Left ventricle myocardium inferior (tissue), 1 donor: ENCODE data around the gene NOXO1. TPM values are rescaled to one million over a fixed set of nuclear protein-coding genes. Genes with fewer than 3 reads are reported as not detected.
"Not testable (repeated sequence)": the region's sequence is repeated elsewhere in the genome, so short reads cannot be mapped to it uniquely, and the experiment has no call there.

ENCODE experiments used
- DNase-seq: peaks from one replicate; pipeline ENCODE4 v3.0.0-alpha.2; 2020
- H3K27ac ChIP-seq: fragments of 200-600 bp; replicated peaks from 2 replicates; pipeline ENCODE4 v1.8.0; 2021
- H3K27me3 ChIP-seq: fragments of 200-600 bp; 2 replicates; pipeline ENCODE4 v1.8.0; 2021; ENCODE audit warnings: low read depth
- H3K36me3 ChIP-seq: fragments of 200-600 bp; 2 replicates; pipeline ENCODE4 v1.8.0; 2021
- H3K4me1 ChIP-seq: fragments of 200-600 bp; 2 replicates; pipeline ENCODE4 v1.8.0; 2021
- H3K4me3 ChIP-seq: fragments of 200-600 bp; 2 replicates; pipeline ENCODE4 v1.8.0; 2021; ENCODE audit warnings: mild to moderate bottlenecking, moderate library complexity
- H3K9me3 ChIP-seq: fragments of 200-600 bp; replicated peaks from 2 replicates; pipeline ENCODE4 v1.8.0; 2021
- CTCF ChIP-seq: fragments of 200-600 bp; IDR thresholded peaks from 2 replicates; pipeline ENCODE4 v1.8.0; 2021; ENCODE audit warnings: antibody characterized with exemption, mild to moderate bottlenecking, borderline replicate concordance
- intact Hi-C: fragments of 100-400 bp; cut with micrococcal nuclease; formaldehyde crosslinking; loops from one replicate; pipeline ENCODE4 v1.11.0; 2022
- total RNA-seq: library from RNA; stranded (reverse); fragmentation: NEBNext Ultra II Directional; extraction: Animal tissue kit (Norgen Biotek cat#: 25700); gene quantifications from one replicate; pipeline ENCODE4 v1.2.1, GENCODE V29; 2021
- donor health status: DM: no; HTN: yes; CAD: no; lungs with severe emphysema.

Gene NOXO1
- total RNA-seq, 1 donor from 2014 or later: not detected

GRCh38 chr16:1941162-1942046 lies 39.9 kb downstream of the NOXO1 start:
- no peak for DNase-seq
- Histone ChIP-seq H3K36me3 (peaks cover 39% of the 10 kb centered on the region), H3K27ac (peak overlapping the region; percentile 82), H3K4me1 (peaks cover 27% of the 10 kb centered on the region), H3K27me3 (no peaks in the 10 kb centered on the region), H3K9me3 (no peaks in the 10 kb centered on the region), H3K4me3 (peak overlapping the region; percentile 77)
- intact Hi-C loops: no loop called here
- TF ChIP-seq CTCF: no peak

GRCh38 chr16:1940273-1941161 lies 40.8 kb downstream of the NOXO1 start:
- intact Hi-C loops: no loop called here
- Histone ChIP-seq H3K4me3 (no peak overlapping the region), H3K36me3 (peaks cover 37% of the 10 kb centered on the region), H3K27ac (no peak overlapping the region), H3K27me3 (no peaks in the 10 kb centered on the region), H3K4me1 (peaks cover 27% of the 10 kb centered on the region), H3K9me3 (no peaks in the 10 kb centered on the region)
- DNase-seq: no peak
- no peak for TF ChIP-seq CTCF

GRCh38 chr16:1939833-1940232 lies 41.4 kb downstream of the NOXO1 start:
- intact Hi-C loops, H3K27me3 ChIP-seq, H3K4me3 ChIP-seq, DNase-seq, H3K9me3 ChIP-seq, H3K27ac ChIP-seq: not testable (repeated sequence)
- Histone ChIP-seq H3K4me1 (peaks cover 27% of the 10 kb centered on the region), H3K36me3 (peaks cover 37% of the 10 kb centered on the region)

GRCh38 chr16:1938910-1939309 lies 42.4 kb downstream of the NOXO1 start:
- peaks cover 37% of the 10 kb centered on the region for H3K36me3 ChIP-seq
- H3K9me3 ChIP-seq: no peaks in the 10 kb centered on the region
- H3K4me1 ChIP-seq: peaks cover 24% of the 10 kb centered on the region
- H3K4me3 ChIP-seq: no peak overlapping the region
- no peak for DNase-seq
- no peak for TF ChIP-seq CTCF
- H3K27ac ChIP-seq: no peak overlapping the region
- no peaks in the 10 kb centered on the region for H3K27me3 ChIP-seq
- intact Hi-C loops: no loop called here

- no peaks in the 10 kb centered on the region for H3K9me3 ChIP-seq
- no peak overlapping the region for H3K4me3 ChIP-seq
- no peaks in the 10 kb centered on the region for H3K27me3 ChIP-seq
- intact Hi-C loops: no loop called here
- H3K27ac ChIP-seq: no peak overlapping the region
- peaks cover 19% of the 10 kb centered on the region for H3K4me1 ChIP-seq
- DNase-seq: no peak
- no peak for TF ChIP-seq CTCF
- H3K36me3 ChIP-seq: peaks cover 37% of the 10 kb centered on the region
Observed at GRCh38 chr16:1938316-1938715, 43.0 kb downstream of the NOXO1 start.
